Psoas muscle (tissue), 8 donors: ENCODE results near the gene B9D1. TPM values are rescaled to one million over a fixed set of nuclear protein-coding genes. Genes with fewer than 3 reads are reported as not detected.

ENCODE experiments used
- ATAC-seq, 4 donors: fragments of 200-7000 bp; cut with Tn5 transposase; one replicate each; pipeline ENCODE4 v1.9.1; 2020; ENCODE audit warnings: moderate library complexity in 3 of 4, mild to moderate bottlenecking in 2 of 4
- DNase-seq, 2 donors: peaks; one replicate each; pipeline ENCODE4 v3.0.0-alpha.2; 2020
- H3K27ac ChIP-seq: fragments of 200-600 bp; one replicate; pipeline ENCODE4 v1.8.0; 2022
- H3K27me3 ChIP-seq, 3 donors: fragments of 200-600 bp in 1 of 3; one replicate each; pipeline versions ENCODE4 v1.6.1 to v1.8.0; 2013 to 2022; ENCODE audit warnings: low read length in 2 of 3, mild to moderate bottlenecking in 2 of 3, moderate library complexity in 1 of 3; ENCODE audit not compliant: insufficient read depth in 3 of 3
- H3K36me3 ChIP-seq, 2 donors: fragments of 200-600 bp in 1 of 2; one replicate each; pipeline versions ENCODE4 v1.6.1 to v1.8.0; 2013 to 2022; ENCODE audit warnings: low read depth in 1 of 2, mild to moderate bottlenecking in 1 of 2, moderate library complexity in 1 of 2; ENCODE audit not compliant: insufficient read depth in 1 of 2
- H3K4me1 ChIP-seq: fragments of 200-600 bp; one replicate; pipeline ENCODE4 v1.8.0; 2022
- H3K4me3 ChIP-seq: fragments of 200-600 bp; one replicate; pipeline ENCODE4 v1.8.0; 2022; ENCODE audit warnings: mild to moderate bottlenecking
- H3K9me3 ChIP-seq: fragments of 200-600 bp; one replicate; pipeline ENCODE4 v1.8.0; 2022
- CTCF ChIP-seq: fragments of 200-600 bp; IDR thresholded peaks from one replicate; pipeline ENCODE4 v1.8.0; 2022; ENCODE audit warnings: antibody characterized with exemption
- whole genome bisulfite sequencing, 3 donors: extraction: QIAGEN DNeasy Blood & Tissue Kit; methylation state at CpG; one replicate each; pipeline versions ENCODE4 v1.1.6 to v1.1.7; 2013; 5-methylcytosine and 5-hydroxymethylcytosine counted together
- intact Hi-C, 2 donors: fragments of 100-400 bp; cut with DNase I; formaldehyde crosslinking; loops; one replicate each; pipeline versions ENCODE4 v1.11.0 to v1.14.2; 2022
- polyA plus RNA-seq, 3 donors: library from polyadenylated mRNA; stranded (reverse); fragments of 200-250 nt; gene quantifications; one replicate each; pipeline ENCODE4 v1.2.3, GENCODE V29; 2013
- total RNA-seq, 4 donors: library from RNA; stranded (reverse); fragmentation: NEBNext Ultra II Directional in 2 of 4; extraction: Animal tissue kit (Norgen Biotek cat#: 25700) in 2 of 4; gene quantifications; one replicate each; pipeline versions ENCODE4 v1.2.1 to v1.2.4, GENCODE V29; 2021 to 2023
- donor health status: healthy with polysubstance abuse.
- donor health status: DM: no; HTN: no; CAD: no; lungs with moderate emphysema.
- donor health status: Bipolar disorder and iron deficiency.
- donor health status: healthy.
- donor health status: DM: yes; HTN: yes; CAD: no.
- donor health status: DM: no; HTN: no; CAD: no.
- donor health status: DM: no; HTN: no; CAD: no.
- donor health status: DM: yes; HTN: yes; CAD: no.

B9D1 gene
- total and polyA plus RNA-seq, 7 donors = 4.7 to 9.2 (median 7.0) TPM

- TF ChIP-seq CTCF = no peak
- Histone ChIP-seq H3K9me3 (no peaks in the 10 kb centered on the region), H3K4me1 (no peaks in the 10 kb centered on the region), H3K27ac (no peak overlapping the region), H3K27me3 (no peaks in the 10 kb centered on the region), H3K4me3 (no peak overlapping the region), H3K36me3 (no peaks in the 10 kb centered on the region)
- intact Hi-C loops = loop anchor here in 1 of 2 donors (10.0 kb wide), 1 partner anchor 396 kb away; no protein-coding TSS in a partner anchor
- WGBS, 3 donors = 90 to 91% (median 91%) methylated on average over 16 of the region's 16 CpGs
- no peak for ATAC-seq
- no peak for DNase-seq
These were observed 6.7 kb upstream of the B9D1 start for GRCh38 chr17:19369107-19369778.

GRCh38 chr17:19368229-19368628 lies 5.7 kb upstream of the B9D1 start:
- no peak for DNase-seq
- H3K36me3 ChIP-seq = no peaks in the 10 kb centered on the region
- H3K9me3 ChIP-seq = no peaks in the 10 kb centered on the region
- no peaks in the 10 kb centered on the region for H3K27me3 ChIP-seq
- intact Hi-C loops = loop anchor here in 1 of 2 donors (10.0 kb wide), 1 partner anchor 397 kb away; no protein-coding TSS in a partner anchor
- 82 to 94% (median 84%) methylated on average over 4 of the region's 4 CpGs for WGBS, 3 donors
- H3K4me1 ChIP-seq = no peaks in the 10 kb centered on the region
- ATAC-seq = no peak
- H3K4me3 ChIP-seq = no peak overlapping the region
- TF ChIP-seq CTCF = no peak
- no peak overlapping the region for H3K27ac ChIP-seq

GRCh38 chr17:19366637-19366972 lies 4.1 kb upstream of the B9D1 start:
- WGBS, 3 donors = 86 to 90% (median 87%) methylated on average over 5 of the region's 5 CpGs
- TF ChIP-seq CTCF = no peak
- no peak overlapping the region for H3K4me3 ChIP-seq
- intact Hi-C loops = loop anchor here in 1 of 2 donors (10.0 kb wide), 1 partner anchor 398 kb away; no protein-coding TSS in a partner anchor
- no peaks in the 10 kb centered on the region for H3K4me1 ChIP-seq
- H3K36me3 ChIP-seq = no peaks in the 10 kb centered on the region
- no peak for DNase-seq
- ATAC-seq = no peak
- H3K27ac ChIP-seq = no peak overlapping the region
- no peaks in the 10 kb centered on the region for H3K27me3 ChIP-seq
- H3K9me3 ChIP-seq = no peaks in the 10 kb centered on the region

GRCh38 chr17:19365833-19366636 lies 3.5 kb upstream of the B9D1 start:
- ATAC-seq (no peak), DNase-seq (no peak)
- Histone ChIP-seq H3K4me1 (no peaks in the 10 kb centered on the region), H3K4me3 (no peak overlapping the region), H3K27ac (no peak overlapping the region), H3K9me3 (no peaks in the 10 kb centered on the region), H3K36me3 (no peaks in the 10 kb centered on the region), H3K27me3 (no peaks in the 10 kb centered on the region)
- 88 to 92% (median 91%) methylated on average over 9 of the region's 9 CpGs for WGBS, 3 donors
- intact Hi-C loops = loop anchor here in 1 of 2 donors (10.0 kb wide), 1 partner anchor 399 kb away; no protein-coding TSS in a partner anchor
- no peak for TF ChIP-seq CTCF
